AG08395 (cell line): ENCODE results near the gene GORAB.

Source experiments
- DNase-seq: peaks from one replicate; pipeline ENCODE4 v3.0.0; 2012; ENCODE audit warnings: mixed read lengths, low spot score

GORAB gene

DNA sequence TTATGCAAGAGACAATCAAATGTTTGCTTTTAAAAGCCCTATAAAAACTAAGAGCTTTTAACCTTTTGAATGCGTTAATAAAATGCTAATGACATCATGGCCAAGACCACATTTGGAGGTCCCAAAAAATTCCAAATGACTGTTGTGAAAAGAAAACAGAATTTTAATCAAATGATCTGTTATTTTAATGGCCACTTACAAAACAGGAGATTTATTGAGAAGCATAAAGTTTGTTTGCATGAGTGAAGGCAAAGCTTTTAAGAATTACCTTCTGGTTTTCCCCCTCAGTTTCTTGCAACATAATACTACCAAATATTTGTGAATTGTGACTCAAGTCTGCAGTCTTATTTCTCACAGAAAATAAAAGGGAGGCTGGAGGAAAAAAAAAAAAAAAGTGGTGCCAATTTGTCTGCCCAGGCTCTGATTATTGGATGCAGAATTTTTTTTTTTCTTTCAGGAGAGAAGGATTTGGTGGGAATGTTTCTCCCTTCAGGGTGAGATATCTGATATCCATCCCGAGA, 60.7 kb downstream of the GORAB start:
- peak; percentile 38 for DNase-seq

DNA sequence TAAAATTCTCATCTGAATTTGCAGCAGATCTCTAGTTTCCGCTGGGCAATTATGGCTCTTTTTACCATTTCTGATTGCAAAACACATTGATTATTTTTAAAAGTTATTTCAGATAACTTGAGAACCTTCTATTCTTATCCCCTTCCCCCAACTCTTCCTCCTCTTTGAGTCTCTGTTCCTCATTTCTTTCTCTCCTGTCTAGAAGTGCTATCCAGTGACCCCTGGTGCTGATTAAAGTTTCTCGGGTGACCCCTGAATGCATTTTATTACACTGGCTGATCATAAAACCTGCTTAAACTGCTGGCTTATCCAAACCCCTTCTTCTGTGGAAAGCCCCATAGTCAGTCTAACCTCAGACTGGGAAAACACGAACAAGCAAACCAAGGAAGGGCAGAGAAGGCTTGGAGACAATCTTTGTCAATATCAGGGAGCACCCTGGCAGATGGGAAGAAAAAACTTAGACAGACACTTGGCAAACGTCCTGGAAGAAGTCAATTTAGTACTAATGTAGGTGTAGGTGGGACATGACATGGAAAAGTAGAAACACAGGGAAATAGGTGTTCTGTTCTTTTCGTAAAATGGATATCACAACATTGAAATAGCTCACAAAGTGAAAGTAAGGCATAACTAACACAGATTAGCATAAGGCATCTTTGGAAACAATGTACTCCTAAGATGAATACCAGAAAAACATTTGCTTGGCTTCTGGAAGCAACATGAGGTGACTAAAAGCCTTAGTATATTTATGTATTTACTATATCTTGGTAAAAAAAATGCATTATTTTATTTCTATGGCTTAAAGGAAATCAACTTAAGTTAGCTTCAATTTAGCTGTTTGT, 61.4 kb downstream of the GORAB start:
- DNase-seq: no peak

GRCh38 chr1:170594066-170594626, 62.2 kb downstream of the GORAB start:
- DNase-seq: no peak

GRCh38 chr1:170596701-170597100, 64.7 kb downstream of the GORAB start:
- no peak for DNase-seq

DNA sequence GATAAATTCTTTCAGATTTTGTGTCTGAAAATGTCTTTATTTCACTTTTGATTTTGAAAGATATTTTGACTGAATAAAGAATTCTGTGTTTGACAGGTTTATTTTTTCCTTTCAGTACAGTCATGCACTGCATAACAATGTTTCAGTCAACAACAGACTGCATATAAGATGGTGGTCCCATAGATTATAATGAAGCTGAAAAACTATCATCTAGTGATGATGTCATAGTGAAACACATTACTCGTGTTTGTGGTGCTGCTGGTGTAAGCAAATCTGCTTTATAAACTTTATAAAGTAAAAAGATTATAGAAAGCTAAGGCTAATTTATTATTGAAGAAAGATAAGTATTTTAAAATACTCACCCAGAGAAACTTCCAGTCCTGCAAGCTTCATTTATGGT, 66.7 kb downstream of the GORAB start:
- no peak for DNase-seq

DNA sequence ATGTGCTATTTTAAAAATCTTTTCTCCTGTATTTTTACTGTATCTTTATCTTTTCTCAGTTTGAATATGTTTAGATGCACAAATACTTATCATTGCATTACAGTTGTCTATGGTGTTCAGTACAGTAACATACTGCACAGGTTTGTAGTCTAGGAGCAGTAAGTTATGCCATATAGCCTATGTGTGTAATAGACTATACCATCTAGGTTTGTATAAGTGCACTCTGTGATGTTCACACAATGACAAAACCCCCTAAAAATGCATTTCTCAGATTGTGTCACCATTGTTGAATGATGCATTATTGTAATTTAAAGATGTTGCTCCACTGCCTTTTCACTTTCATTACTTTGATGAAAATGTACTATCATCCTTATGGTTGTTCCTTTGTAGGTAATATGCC, 67.1 kb downstream of the GORAB start:
- no peak for DNase-seq

DNA sequence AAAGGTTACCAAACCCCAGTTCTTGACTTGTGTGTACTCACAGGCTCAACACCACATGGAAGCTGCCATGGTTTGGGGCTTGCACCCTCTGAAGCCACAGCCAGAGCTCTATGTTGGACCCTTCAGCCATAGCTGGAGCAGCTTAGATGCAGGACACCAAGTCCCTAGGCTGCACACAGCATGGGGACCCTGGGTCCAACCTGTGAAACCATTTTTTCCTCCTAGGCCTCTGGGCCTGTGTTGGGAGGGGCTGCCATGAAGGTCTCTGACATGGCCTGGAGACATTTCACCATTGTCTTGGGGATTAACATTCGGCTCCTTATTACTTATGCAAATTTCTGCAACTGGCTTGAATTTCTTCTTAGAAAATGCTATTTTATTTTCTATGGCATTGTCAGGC, 69.9 kb downstream of the GORAB start:
- no peak for DNase-seq
